GM21529 (cell line): ENCODE results near the gene ARL5C.

Experiments
- ATAC-seq: cut with Tn5 transposase; IDR thresholded peaks from one replicate; pipeline ENCODE4 v1.9.1; 2021; ENCODE audit not compliant: unreplicated experiment

ARL5C gene

DNA sequence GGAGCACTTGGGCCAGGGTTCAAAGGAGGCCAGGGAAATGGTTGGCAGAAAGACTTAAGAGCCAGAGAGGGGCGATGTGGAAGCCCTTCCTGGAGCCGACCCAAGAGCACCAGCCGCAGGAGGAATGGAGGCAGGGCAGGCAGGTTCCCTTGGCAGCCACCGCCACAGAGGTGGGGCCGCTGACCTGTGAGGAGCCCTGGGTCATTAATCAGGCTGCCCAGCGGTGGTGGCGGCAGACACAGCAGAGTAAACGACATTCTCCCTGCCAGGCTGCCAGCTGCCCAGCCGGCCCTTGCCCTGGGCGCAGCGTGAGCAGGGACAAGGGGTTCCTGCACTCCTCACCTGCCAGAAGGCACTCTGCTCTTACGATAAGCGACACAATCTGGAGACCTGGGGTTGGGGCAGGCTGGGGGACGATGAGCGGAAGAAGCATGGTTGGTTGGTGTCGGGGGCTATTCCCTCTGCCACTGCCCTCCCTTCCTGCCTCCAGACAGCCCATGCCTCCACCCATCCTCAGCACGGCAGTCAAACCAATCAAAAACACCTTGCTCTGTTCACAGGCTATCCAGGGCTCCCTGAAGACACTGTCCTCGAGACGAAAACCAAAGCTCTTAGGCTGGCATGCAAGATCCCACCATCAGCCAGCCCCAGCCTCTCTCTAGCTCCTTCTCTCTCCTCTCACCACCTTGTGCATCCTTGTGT, 55.4 kb downstream of the ARL5C start:
- no peak for ATAC-seq

- ATAC-seq: no peak
Observed at GRCh38 chr17:39108461-39109375, 57.2 kb downstream of the ARL5C start.

DNA sequence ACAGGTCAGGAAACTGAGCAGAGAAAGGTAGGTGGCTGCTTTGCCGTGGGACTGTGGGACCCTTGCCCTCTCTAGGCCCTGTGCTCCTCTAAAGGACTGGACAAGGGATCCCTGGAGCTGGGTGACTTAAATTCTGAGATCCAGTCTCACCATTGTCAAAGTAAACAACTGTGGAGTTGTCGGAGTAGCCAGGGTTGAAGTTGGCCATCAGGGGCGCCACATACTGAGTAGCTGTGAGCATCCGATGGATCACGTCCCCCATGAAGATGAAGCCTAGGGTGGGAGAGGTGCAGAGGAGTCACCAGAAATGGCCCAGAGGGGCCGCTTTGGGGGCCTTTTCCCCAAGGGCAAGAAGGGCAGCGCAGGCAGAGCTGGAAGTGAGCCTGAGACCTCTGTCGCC, 58.0 kb downstream of the ARL5C start:
- ATAC-seq: no peak

- no peak for ATAC-seq
Observed at GRCh38 chr17:39107155-39107554, 58.8 kb downstream of the ARL5C start.
